Smooth muscle cell of the pulmonary artery (primary cell): ENCODE data around the gene TECPR2. TPM values are rescaled to one million over a fixed set of nuclear protein-coding genes. Genes with fewer than 3 reads are reported as not detected.

Source experiments
- total RNA-seq: library from RNA; depleted of rRNA; stranded (reverse); fragments of >200 nt; gene quantifications from 2 replicates; pipeline ENCODE4 v1.2.3, GENCODE V29; 2014

TECPR2 gene
- total RNA-seq: 23.3 and 36.1 TPM in 2 replicates

GRCh38 chr14:102362545-102363181 is at the start of gene TECPR2, which contains the start of gene CINP:
Gene TECPR2, plus strand, starts transcription at chr14:102362941. Its CDS starts 13,781 bp downstream, at chr14:102376722.
Gene CINP, minus strand, starts transcription at chr14:102362890. Its CDS starts 39 bp downstream, at chr14:102362851.

GRCh38 chr14:102319351-102320032 is 43.2 kb upstream of the TECPR2 start, which contains the start of gene ZNF839:
Gene ZNF839, plus strand, starts transcription at chr14:102319746. Its CDS starts 20 bp downstream, at chr14:102319766.

GRCh38 chr14:102509746-102510615 is 147.2 kb downstream of the TECPR2 start, which contains the start of gene ANKRD9:
Gene ANKRD9, minus strand, starts transcription at chr14:102509776. Its CDS starts 1,887 bp downstream, at chr14:102507889.

Other genes with a start within 250 kb of the TECPR2 start
- 14.8 and 16.6 TPM in 2 replicates for gene WDR20, start 223.0 kb upstream of the TECPR2 start, total RNA-seq
- 7.0 and 10.7 TPM in 2 replicates for gene MOK, start 57.8 kb upstream of the TECPR2 start, total RNA-seq
- gene ZNF839, start 43.2 kb upstream of the TECPR2 start, total RNA-seq: 8.3 and 10.2 TPM in 2 replicates
- 36.6 and 42.9 TPM in 2 replicates for gene CINP, start 51 bp upstream of the TECPR2 start, total RNA-seq
- gene ANKRD9, start 146.8 kb downstream of the TECPR2 start, total RNA-seq: 16.1 and 36.8 TPM in 2 replicates
- 16.0 and 16.7 TPM in 2 replicates for gene RCOR1, start 229.7 kb downstream of the TECPR2 start, total RNA-seq